Muscle of back (tissue), 11 donors: ENCODE measurements around the gene CFAP99. TPM values are rescaled to one million over a fixed set of nuclear protein-coding genes. Genes with fewer than 3 reads are reported as not detected.

Source experiments
- DNase-seq, 3 donors: peaks; one replicate each; pipeline versions ENCODE4 v3.0.0 to v3.0.0-alpha.2; 2013
- polyA plus RNA-seq, 10 donors: library from polyadenylated mRNA; unstranded; fragments of 120-200 nt; gene quantifications; one replicate each; pipeline ENCODE4 v1.2.1, GENCODE V29; 2013; ENCODE audit not compliant: insufficient read length in 10 of 10

CFAP99 gene
- polyA plus RNA-seq, 10 donors, result 0.17 to 0.20 TPM; not detected in 8

- DNase-seq, result no peak
These were observed 6.8 kb upstream of the CFAP99 start for GRCh38 chr4:2411786-2412510.

- DNase-seq, result no peak
These were observed 6.2 kb upstream of the CFAP99 start for GRCh38 chr4:2412534-2412884.

- DNase-seq, result peak in 2 of 3 donors; percentile 63 to 67
These were observed 5.7 kb upstream of the CFAP99 start for GRCh38 chr4:2412885-2413716.

GRCh38 chr4:2413821-2414610 lies 4.7 kb upstream of the CFAP99 start:
- DNase-seq, result no peak

- no peak for DNase-seq
These were observed 3.5 kb upstream of the CFAP99 start for GRCh38 chr4:2415213-2415612.

- DNase-seq, result no peak
These were observed 2.7 kb upstream of the CFAP99 start for GRCh38 chr4:2415881-2416563.

GRCh38 chr4:2416564-2417225 lies 2.1 kb upstream of the CFAP99 start:
- DNase-seq, result peak in 1 of 3 donors; percentile 52

GRCh38 chr4:2417226-2417764 lies 1.5 kb upstream of the CFAP99 start:
- peak in 1 of 3 donors; percentile 47 for DNase-seq

- peak in 1 of 3 donors; percentile 70 for DNase-seq
These were observed 748 bp upstream of the CFAP99 start, which contains the start of gene ZFYVE28 for GRCh38 chr4:2417765-2418649. ZFYVE28 (minus strand) TSS chr4:2418645; CDS start chr4:2418323, 322 bp downstream.

GRCh38 chr4:2419814-2420213 lies 1.1 kb downstream of the CFAP99 start:
- DNase-seq, result no peak

GRCh38 chr4:2421928-2422327 lies 3.2 kb downstream of the CFAP99 start:
- no peak for DNase-seq

GRCh38 chr4:2423066-2423465 lies 4.3 kb downstream of the CFAP99 start:
- DNase-seq, result no peak

GRCh38 chr4:2423695-2424094 lies 4.9 kb downstream of the CFAP99 start:
- no peak for DNase-seq

- no peak for DNase-seq
These were observed 5.8 kb downstream of the CFAP99 start for GRCh38 chr4:2424581-2424980.

GRCh38 chr4:2425386-2426068 lies 6.8 kb downstream of the CFAP99 start:
- DNase-seq, result no peak

- DNase-seq, result no peak
These were observed 7.3 kb downstream of the CFAP99 start for GRCh38 chr4:2426069-2426397.

- no peak for DNase-seq
These were observed 8.0 kb downstream of the CFAP99 start for GRCh38 chr4:2426711-2427275.

- DNase-seq, result no peak
These were observed 8.9 kb downstream of the CFAP99 start for GRCh38 chr4:2427383-2428334.
